Astrocyte of the cerebellum (primary cell): ENCODE measurements around the gene ID4.

Source experiments
- DNase-seq: peaks from one replicate; pipeline ENCODE4 v3.0.0-alpha.2; 2011; ENCODE audit warnings: low read depth
- H3K4me3 ChIP-seq: 2 replicates; pipeline ENCODE4 v1.5.1; 2011; ENCODE audit warnings: mild to moderate bottlenecking, low read depth, low read length, moderate library complexity
- CTCF ChIP-seq: IDR thresholded peaks from 2 replicates; pipeline ENCODE4 v1.5.1; 2012; ENCODE audit warnings: low read length, low read depth, moderate library complexity, mild to moderate bottlenecking; ENCODE audit errors: missing control alignments
- in situ Hi-C: cut with HindIII; loops from 2 replicates; pipeline ENCODE4 v1.10.0; 2017; ENCODE audit warnings: low sequenced_read_pairs

ID4 gene

GRCh38 chr6:19844689-19845088 lies 7.5 kb downstream of the ID4 start:
- in situ Hi-C loops = no loop called here
- no peak for DNase-seq
- no peak overlapping the region for H3K4me3 ChIP-seq
- TF ChIP-seq CTCF = no peak

- no peak for DNase-seq
- in situ Hi-C loops = no loop called here
- TF ChIP-seq CTCF = no peak
- H3K4me3 ChIP-seq = no peak overlapping the region
Observed at GRCh38 chr6:19845266-19846041, 8.3 kb downstream of the ID4 start.

GRCh38 chr6:19848465-19849029 lies 11.4 kb downstream of the ID4 start:
- DNase-seq = no peak
- no peak for TF ChIP-seq CTCF
- in situ Hi-C loops = no loop called here
- H3K4me3 ChIP-seq = no peak overlapping the region

- no peak for TF ChIP-seq CTCF
- in situ Hi-C loops = no loop called here
- DNase-seq = no peak
- no peak overlapping the region for H3K4me3 ChIP-seq
Observed at GRCh38 chr6:19849196-19849595, 12.0 kb downstream of the ID4 start.

GRCh38 chr6:19849755-19850154 lies 12.6 kb downstream of the ID4 start:
- DNase-seq = no peak
- in situ Hi-C loops = no loop called here
- no peak for TF ChIP-seq CTCF
- no peak overlapping the region for H3K4me3 ChIP-seq

GRCh38 chr6:19851241-19852089 lies 14.3 kb downstream of the ID4 start:
- peak; percentile 95 for TF ChIP-seq CTCF
- DNase-seq = peak; percentile 67
- in situ Hi-C loops = no loop called here
- H3K4me3 ChIP-seq = no peak overlapping the region
